GM12801 (cell line): ENCODE results near the gene GJB6.

Source experiments
- TF ChIP-seq, protein P1 (sequence below): IDR thresholded peaks from one replicate; pipeline ENCODE4 v1.5.1; 2011; ENCODE audit warnings: control low read depth; ENCODE audit not compliant: insufficient read length; ENCODE audit errors: extremely low read depth

GJB6 gene

DNA sequence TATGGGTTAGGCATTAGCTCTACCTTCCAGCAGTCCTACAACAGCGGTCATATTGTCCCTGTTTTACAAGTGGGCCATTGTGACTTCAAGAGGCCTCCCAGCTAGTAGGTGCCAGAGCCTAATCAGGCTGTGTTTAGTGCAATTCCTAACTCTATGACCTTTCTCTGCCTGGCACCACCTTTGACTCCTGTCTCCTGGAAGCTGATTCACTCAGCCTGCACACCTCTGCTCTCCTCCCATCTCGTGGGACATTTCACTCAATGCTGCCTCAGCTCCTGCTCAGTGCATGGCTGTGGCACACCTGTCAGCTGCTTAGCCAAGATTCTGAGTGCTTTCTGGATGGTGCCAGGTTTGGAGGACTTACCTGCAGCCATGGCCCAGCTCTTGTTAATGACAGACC, 9.5 kb upstream of the GJB6 start:
- TF ChIP-seq, protein P1, sequence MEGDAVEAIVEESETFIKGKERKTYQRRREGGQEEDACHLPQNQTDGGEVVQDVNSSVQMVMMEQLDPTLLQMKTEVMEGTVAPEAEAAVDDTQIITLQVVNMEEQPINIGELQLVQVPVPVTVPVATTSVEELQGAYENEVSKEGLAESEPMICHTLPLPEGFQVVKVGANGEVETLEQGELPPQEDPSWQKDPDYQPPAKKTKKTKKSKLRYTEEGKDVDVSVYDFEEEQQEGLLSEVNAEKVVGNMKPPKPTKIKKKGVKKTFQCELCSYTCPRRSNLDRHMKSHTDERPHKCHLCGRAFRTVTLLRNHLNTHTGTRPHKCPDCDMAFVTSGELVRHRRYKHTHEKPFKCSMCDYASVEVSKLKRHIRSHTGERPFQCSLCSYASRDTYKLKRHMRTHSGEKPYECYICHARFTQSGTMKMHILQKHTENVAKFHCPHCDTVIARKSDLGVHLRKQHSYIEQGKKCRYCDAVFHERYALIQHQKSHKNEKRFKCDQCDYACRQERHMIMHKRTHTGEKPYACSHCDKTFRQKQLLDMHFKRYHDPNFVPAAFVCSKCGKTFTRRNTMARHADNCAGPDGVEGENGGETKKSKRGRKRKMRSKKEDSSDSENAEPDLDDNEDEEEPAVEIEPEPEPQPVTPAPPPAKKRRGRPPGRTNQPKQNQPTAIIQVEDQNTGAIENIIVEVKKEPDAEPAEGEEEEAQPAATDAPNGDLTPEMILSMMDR: no peak

GRCh38 chr13:20239748-20240147, 7.6 kb upstream of the GJB6 start:
- TF ChIP-seq, protein P1: no peak

- TF ChIP-seq, protein P1: no peak
Observed at GRCh38 chr13:20232556-20233277, 598 bp upstream of the GJB6 start.

DNA sequence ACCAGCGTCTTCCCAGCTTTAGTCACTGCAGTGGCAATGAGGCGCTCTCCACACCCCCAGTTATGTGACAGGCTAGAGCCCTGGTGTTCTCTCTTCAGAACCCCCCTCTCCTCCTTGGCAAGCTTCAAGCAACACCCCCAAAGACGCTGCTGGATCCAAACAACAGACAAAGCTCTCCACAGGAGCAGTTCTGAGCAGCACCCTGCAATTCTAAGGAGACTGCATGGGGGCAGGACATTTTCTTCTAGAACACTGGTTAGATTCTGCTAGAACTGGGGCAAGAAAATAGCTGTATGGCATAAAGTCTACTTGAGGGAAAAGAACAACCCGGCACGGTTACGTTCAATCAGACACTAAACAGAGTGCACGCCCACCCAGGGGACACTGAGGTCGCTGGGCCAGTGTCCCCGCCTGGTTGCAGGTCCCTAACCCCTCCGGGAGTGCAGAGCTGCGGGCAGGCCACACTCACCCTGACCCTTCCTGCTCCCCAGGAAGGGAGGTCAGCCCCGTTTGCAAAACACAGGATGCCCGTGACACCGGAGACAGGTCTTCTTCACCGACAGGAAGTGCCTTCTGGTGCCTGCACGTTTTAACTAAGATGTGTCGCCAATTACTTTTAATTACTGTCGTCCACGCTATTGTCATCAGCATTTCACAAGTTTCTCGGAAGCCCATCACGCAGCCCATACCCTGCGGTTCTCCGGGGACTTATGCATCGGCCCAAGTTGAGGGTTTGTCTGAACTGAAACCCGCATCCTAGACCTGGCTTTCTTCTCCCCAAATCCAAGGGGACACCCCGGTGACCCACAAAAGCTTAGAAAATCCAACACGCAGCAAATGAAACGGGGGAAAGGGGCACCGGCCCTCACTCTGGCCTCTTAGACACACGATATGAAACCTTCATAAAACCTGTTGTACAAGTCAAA, 943 bp downstream of the GJB6 start:
- TF ChIP-seq, protein P1: no peak

DNA sequence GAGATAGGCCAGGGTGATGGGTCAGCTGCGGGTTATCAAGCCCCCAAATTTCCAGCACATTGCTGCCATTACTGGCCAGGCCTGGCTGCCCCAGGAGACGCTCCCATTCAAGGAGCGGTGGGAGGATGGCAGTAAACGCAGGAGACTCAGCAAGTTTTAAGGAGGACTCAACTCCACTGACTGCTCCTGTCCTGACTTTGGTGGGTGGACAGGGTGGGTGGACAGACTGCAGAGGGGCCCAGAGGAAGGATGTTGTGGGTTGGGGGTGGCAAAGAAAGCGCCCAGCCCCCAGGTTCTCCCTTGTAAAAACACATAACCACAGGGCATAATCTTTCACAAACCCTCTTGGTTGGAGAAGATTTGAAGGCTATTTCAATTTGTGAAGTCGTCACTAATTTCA, 4.4 kb downstream of the GJB6 start:
- TF ChIP-seq, protein P1: no peak

DNA sequence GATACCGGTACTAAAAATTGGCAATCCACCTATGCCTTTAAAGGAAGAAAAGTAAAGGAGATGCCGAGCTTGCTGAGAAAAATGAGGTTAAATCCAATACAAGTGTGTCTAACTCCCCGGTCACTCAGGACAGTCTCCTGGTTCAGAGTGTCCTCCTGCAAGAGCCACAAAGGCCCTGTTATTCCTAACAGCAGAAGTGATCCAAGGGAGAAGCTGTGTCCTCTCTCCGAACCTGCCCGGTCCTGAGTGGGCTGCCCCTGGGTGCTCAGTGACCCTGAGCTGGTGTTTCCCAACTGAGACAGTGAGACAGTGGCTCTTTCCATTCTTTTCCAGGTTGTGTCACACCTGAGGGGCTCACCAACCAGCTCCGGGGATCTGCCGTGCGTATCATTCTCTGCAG, 4.8 kb downstream of the GJB6 start:
- TF ChIP-seq, protein P1: no peak

DNA sequence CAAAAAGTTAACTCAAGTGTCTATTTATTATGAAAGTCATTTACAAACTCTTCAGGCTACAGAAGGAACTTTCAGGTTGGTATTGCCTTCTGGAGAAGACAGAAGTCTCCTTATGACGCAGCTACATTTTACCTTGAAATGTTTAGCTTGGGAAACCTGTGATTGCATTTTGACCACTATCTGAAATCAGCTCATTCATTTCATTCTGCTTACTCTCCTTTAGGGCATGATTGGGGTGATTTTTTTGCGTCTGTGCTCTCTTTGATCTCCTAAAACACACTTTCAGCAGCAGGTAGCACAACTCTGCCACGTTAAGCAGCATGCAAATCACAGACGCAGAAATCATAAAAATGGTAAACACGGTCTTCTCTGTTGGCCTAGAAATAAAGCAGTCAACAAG, 9.6 kb downstream of the GJB6 start:
- TF ChIP-seq, protein P1: no peak
